HG03521 (cell line): ENCODE data around the gene TNFSF12.
"Not testable (repeated sequence)": the region's sequence is repeated elsewhere in the genome, so short reads cannot be mapped to it uniquely, and the experiment has no call there.

ENCODE experiments used
- ATAC-seq: cut with Tn5 transposase; IDR thresholded peaks from one replicate; pipeline ENCODE4 v1.9.1; 2021; ENCODE audit warnings: mild to moderate bottlenecking, moderate library complexity; ENCODE audit not compliant: unreplicated experiment

TNFSF12 gene

GRCh38 chr17:7583253-7584109, 34.6 kb downstream of the TNFSF12 start, which contains the start of gene MPDU1:
TSS of gene MPDU1 (plus strand) at chr17:7583852. CDS start at chr17:7583863, 11 bp downstream.
- ATAC-seq = peak; percentile 71

- ATAC-seq = no peak
Measured at GRCh38 chr17:7586673-7587419, 38.0 kb downstream of the TNFSF12 start.

- ATAC-seq = no peak
Measured at GRCh38 chr17:7587420-7588151, 38.7 kb downstream of the TNFSF12 start.

- no peak for ATAC-seq
Measured at GRCh38 chr17:7588553-7589203, 39.8 kb downstream of the TNFSF12 start.

- ATAC-seq = no peak
Measured at GRCh38 chr17:7589204-7589868, 40.5 kb downstream of the TNFSF12 start.

- no peak for ATAC-seq
Measured at GRCh38 chr17:7589891-7590691, 41.2 kb downstream of the TNFSF12 start, which contains the start of gene SOX15. TSS of gene SOX15 (minus strand) at chr17:7590094. CDS start at chr17:7589676, 418 bp downstream.

- ATAC-seq = no peak
Measured at GRCh38 chr17:7590743-7591142, 41.9 kb downstream of the TNFSF12 start.

- ATAC-seq = no peak
Measured at GRCh38 chr17:7591596-7591995, 42.7 kb downstream of the TNFSF12 start.

- no peak for ATAC-seq
Measured at GRCh38 chr17:7592422-7593021, 43.7 kb downstream of the TNFSF12 start.

GRCh38 chr17:7593296-7593695, 44.4 kb downstream of the TNFSF12 start:
- no peak for ATAC-seq

- not testable (repeated sequence) for ATAC-seq
Measured at GRCh38 chr17:7597561-7597960, 48.7 kb downstream of the TNFSF12 start.

GRCh38 chr17:7606280-7606679, 57.4 kb downstream of the TNFSF12 start:
- ATAC-seq = no peak
